ELF-1 (cell line): ENCODE data around the gene AFAP1.

ENCODE experiments used
- DNase-seq: peaks from one replicate; pipeline ENCODE4 v3.0.0-alpha.2; 2016; ENCODE audit warnings: low read depth, low spot score

Gene AFAP1

DNA sequence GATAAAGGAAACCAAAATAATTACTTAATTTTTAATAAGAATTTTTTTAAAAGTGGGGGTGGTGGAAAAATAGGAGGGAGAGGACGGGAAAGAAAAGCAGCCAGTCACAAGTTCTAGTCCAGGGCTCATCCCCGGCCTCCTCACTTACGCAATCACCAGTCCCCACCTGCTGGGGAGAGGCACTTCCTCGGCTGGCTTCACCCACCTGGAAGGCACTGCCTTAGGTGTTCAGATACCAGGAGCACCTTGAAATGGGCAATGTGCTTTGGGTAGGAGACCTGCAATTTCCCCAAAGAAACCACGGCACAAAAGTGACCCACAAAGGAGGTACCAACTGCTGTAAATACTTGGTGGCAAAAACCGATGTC is 23.8 kb downstream of the AFAP1 start:
- no peak for DNase-seq

DNA sequence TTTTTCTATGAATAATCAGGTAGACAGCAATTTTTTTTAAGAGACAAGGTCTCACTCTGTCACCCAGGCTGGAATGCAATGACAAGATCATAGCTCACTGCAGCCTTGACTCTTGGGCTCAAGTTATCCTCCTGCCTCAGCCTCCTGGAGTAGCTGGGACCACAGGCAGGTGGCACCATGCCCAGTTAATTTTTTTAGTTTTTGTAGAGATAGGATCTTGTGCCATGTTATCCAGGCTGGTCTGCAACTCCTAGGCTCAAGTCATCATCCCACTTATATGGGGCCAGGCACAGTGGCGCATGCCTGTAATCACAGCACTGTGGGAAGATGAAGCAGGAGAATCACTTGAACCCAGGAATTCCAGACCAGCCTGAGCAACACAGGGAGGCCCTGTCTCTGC is 26.8 kb downstream of the AFAP1 start:
- no peak for DNase-seq

DNA sequence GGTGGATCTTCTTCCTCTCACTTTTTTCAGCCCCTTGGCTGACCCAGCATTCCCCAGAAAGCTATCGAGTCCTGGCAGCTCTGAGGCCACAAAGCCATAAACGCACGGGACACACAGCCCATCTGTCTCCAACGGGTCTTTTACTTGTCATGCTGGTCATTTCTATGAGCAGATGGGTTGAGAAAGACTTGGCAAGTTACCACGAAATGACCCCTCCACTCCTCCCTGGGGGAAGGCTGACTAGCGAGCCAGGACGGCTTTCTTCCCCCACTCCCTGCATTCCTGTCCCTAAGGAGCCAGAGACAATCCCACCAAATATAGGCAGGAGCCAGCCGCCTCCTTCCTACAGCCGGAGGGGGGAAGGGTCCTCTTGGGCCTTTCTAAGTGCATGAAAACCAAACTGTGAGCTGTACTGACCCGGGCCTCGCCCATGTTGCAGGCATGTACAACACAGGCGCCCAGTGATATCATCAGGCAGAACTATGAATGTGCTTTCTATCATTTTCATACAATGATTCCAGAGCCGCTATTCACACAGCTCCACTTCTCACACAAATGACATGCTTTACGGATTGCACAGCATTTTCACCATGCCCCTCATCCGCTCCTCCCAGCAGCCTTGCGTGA is 28.6 kb downstream of the AFAP1 start:
- DNase-seq, result peak; percentile 95

- DNase-seq, result peak; percentile 60
Observed at GRCh38 chr4:7910263-7910896, 29.3 kb downstream of the AFAP1 start.

DNA sequence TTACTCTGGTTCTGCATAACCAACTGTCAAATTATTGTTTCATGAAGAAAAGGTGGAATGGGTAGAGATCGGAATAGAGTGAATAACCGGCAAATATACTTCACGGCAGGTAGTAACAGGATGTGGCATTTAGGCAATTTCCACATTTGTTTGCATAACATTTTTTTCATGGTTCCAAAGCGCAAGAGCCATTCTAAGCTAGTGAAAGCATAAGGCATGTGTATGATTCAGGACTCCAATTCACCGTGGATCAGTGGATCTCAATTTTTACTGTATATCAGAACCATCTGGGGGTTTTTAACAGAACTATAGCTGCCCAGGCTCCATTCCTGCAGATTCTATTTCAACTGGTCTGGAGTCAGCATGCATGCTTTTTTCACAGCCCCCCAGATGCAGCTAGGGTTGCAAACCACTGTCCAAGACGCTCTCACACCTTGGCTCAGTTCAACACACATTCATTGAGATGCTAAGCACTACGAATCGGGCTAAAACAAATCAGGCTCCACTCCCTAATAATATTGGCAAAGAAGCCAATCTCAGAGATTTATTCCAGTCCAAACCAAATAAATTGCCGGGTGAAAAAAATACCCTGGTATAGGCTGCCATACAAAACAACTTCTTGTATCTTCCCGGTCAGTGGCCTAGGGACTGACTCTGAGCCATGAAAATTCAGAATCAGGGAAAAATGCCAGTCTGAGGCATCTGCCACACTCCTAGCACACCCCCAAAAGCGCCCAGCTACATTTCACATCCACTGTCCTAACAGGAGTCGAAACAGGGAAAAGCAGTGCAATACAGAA is 30.0 kb downstream of the AFAP1 start:
- no peak for DNase-seq

- no peak for DNase-seq
Observed at GRCh38 chr4:7908668-7909067, 31.0 kb downstream of the AFAP1 start.

- no peak for DNase-seq
Observed at GRCh38 chr4:7907142-7907541, 32.5 kb downstream of the AFAP1 start.

- DNase-seq, result no peak
Observed at GRCh38 chr4:7906171-7906701, 33.4 kb downstream of the AFAP1 start.

- no peak for DNase-seq
Observed at GRCh38 chr4:7904952-7905915, 34.4 kb downstream of the AFAP1 start.

GRCh38 chr4:7903791-7904516 is 35.7 kb downstream of the AFAP1 start:
- DNase-seq, result no peak

GRCh38 chr4:7902826-7903225 is 36.8 kb downstream of the AFAP1 start:
- no peak for DNase-seq

DNA sequence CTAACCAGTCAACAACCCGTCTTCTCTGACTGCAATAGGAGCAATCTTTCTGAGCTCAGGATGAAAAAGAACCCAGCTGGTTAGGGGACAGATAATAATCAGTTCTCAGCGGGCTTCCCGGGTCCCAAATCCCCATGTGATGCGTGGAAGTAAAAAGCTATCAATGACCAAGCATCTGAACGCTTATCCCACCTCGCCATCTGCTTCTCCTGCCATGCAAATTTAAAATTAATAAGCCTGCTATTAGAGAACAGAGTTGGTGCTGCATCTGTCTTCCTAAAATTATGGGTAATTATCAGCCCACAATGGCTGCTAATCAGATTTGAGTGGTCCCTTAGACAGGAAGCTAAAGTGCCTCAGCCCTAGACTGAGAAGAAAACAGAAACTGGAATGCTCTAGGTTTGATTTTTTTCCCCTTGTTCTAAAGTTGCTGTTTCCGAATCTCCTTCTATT is 37.5 kb downstream of the AFAP1 start:
- DNase-seq, result no peak

GRCh38 chr4:7901311-7901885 is 38.3 kb downstream of the AFAP1 start:
- no peak for DNase-seq

DNA sequence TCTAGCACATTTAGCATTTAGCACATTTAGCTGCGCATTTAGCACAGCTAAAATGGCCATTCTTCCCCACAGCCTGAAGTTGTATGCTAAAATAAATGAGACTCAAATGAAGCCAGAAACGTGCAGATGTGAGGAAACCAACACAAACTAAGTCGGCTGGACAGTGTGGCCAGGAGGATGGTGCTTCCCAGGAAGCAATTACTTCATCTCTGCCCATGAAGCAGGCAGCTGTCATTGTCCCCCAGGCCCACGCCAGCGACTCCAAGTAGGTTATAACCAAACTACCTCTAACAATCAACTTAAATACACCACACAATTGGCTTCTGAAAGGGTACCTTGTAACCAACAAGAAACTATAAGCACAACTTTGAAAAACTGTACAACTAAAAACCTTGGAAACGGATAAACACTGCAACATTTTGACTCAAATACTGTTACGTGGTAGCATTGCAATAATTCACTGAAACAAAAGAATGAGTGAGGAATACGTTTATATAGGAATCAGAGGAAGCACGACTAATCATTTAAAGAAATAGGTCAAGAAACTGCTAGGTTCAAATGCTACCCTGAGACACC is 39.2 kb downstream of the AFAP1 start:
- DNase-seq, result no peak

DNA sequence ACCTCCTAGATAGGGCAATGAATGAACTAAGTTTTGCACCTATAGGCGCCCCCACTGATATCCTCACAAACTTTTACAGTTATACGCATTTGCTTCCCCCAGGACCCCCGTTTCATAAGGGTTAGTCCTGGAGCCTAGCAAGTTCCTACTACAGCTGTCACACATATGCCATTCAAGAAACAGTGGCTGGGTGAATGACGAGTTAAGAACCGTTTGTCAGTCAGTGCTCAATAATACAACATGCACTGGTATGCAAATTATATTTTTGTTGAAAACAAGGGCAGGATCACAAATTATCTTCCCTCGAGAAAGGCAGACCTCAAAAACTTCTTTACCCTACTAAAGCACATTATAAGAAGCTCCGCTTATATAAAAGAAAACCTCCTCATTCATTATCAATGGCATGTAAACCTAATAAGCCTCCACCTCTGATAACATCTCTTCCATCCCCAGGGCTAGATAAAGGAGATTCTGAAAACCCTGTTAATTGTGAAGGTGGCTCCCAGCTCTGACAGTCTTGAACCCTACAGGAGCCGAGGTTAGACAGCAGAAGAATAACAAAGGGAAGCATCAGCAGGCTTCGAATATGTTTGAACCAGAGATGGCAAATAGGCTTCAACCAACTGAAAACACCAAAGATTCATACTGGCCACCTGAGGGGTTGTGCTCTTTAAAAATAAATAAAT is 40.3 kb downstream of the AFAP1 start:
- no peak for DNase-seq

- DNase-seq, result no peak
Observed at GRCh38 chr4:7898385-7898784, 41.3 kb downstream of the AFAP1 start.

- DNase-seq, result no peak
Observed at GRCh38 chr4:7897811-7898210, 41.9 kb downstream of the AFAP1 start.

GRCh38 chr4:7894677-7895181 is 44.9 kb downstream of the AFAP1 start:
- no peak for DNase-seq

GRCh38 chr4:7894098-7894676 is 45.5 kb downstream of the AFAP1 start:
- DNase-seq, result no peak
